NCI-H748 (cell line): Measurements from ENCODE around the gene PRSS27.

Experiments used
- DNase-seq: peaks from one replicate; lab custom pipeline; 2025; ENCODE audit not compliant: unreplicated experiment; lab: John Stamatoyannopoulos, UW

Gene PRSS27

DNA sequence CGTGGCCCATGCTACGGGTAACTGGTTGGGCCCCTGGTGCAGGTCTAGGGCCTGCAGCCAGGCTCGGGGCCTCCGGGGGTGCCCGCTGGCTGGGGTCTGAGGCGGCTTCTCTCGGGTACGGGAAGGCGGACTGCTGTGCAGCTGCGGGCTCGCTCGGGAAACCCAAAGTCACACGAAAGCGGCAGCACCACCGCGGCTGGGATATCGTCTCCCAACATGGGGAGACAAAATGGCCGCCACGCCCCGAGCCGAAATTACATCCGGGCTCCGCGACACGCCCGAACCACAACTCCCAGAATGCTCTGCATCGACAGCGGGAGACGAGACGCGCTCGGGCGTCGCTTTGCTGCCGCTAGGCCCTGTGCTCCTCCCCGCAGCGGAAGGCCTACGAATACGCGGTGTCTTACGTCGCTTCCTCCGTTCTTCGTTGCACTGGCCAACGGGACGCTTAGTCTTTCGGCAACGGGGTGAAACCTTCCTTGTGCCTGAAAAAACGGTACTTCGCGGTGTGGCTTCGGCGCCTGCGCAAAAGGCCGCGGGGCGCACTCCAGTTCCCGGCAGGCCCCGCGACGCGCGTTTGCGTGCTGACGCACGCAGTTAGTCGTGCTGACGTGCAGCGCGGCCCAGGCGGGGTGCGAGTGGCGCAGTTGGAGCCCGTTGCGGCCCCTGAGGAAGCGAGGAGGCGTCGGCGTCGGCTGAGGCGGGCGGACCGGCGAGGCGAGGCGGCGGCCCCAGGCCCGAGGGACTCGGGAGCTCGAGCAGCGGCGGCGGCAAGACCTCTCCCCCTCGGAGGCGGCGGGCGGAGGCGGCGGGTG lies 32.2 kb upstream of the PRSS27 start, which contains the start of gene SRRM2:
Gene SRRM2, plus strand, starts transcription at position 604 of the 815 bp plus-strand sequence. CDS start 3,727 bp downstream, outside the sequence.
- DNase-seq = peak; percentile 94

DNA sequence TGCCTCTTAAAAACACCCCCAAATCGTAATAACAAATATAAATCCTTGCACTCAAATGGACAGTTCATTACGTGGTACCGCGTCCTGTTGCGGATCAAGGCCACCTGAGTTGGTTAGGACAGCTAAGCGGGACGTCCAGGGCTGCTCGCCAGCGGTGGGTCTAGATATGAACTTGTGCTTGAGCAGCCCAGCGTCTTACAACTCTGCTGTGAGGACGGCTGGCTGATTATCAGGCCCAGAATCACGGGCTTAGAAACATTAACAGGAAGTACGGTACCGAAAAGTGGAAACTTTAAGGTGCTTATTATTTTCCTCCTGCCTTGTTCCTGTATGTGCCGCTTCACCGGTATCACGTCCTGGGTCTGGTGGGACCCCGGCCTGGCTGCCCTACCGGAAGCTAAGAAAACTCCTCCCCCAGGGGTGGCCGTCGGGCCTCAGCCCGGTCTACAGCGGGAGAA lies 31.6 kb upstream of the PRSS27 start:
- peak; percentile 85 for DNase-seq

DNA sequence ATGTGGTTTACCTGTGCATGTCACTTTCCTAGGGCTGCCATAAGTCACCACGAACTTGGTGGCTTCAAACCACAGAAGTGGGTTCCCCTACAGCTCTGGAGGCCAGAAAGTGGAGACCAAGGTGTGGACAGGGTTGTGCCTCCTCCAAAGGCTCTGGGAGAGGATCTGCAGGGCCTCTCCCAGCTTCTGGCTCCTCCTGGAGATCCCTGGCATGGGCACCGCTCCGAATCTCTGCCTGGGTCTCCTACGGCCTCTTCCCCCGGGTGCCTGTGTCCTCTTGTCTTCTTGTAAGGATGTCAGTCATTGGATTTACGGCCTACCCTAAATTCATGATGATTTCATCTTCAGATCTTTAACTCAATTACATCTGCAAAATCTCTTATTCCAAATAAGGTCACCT lies 29.9 kb upstream of the PRSS27 start:
- DNase-seq = no peak

DNA sequence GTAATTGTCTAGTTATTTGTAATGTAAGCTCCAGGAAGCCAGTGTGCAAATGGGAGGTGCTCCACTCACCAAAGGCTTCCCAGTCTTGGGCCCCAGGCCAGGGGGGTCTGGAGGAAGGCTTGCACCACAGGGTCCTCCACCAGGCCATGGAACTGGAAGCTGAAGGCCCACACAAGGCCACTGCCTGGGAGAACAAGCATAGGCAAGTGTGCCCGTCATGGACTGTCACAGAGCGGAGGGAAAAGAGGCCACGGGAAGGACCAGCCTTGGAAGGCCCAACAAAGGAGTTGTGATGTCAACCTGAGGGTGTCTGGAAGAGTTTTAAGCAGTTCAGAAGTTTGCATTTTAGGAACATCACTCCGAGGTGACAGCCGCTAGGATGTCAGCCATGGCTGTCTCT lies 29.5 kb upstream of the PRSS27 start:
- no peak for DNase-seq

DNA sequence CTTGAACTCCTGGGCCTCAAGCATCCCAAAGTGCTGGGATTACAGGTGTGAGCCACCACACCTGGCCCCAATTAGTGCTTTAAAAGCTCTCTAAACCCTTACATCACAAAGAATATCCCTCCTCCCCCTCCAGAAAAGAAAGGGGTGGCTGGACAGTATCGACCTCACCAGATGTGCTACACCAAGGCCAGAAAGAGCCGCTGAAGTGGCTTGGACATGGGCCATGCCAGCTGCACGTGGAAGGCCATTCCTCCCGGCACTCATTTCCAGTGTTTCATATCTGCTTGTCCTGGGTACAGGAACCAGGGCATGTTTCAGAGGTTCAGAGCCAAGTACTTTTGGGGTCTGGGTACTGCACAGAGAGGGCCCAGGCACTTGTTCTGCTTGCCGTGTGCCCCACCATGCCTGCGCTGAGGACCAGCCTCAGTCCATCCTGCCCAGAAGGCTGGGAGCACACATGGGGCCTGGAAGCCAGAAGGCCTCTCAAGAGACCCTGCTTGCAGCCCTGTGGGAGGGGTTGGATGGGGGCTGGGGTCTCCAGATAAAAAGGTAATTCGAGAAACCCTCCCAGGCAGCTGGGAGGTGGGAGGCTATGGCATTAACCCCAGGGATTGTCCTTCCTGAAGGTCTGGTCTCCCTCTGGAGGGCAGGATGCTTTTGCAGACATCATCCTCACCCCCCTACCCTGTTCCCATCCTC lies 28.9 kb upstream of the PRSS27 start:
- DNase-seq = no peak

DNA sequence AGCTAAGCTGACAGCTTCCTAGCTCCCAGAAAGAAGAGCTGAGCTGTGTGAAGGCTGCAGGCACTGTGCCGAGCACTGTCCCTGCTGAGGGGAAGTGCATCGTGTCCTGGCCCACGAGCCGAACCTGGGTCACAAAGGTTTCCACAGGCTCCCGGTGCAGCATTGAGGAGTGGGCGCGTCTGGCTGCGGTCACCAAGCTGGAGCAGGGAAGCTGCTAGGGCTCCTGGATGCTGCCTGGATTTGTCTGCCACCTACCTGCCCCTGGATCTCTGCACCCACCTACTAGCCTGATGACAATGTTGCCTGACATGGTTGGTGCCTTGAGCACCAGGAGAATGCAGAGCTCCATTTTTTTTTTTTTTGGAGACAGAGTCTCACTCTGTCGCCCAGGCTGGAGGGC lies 25.9 kb upstream of the PRSS27 start:
- DNase-seq = no peak

DNA sequence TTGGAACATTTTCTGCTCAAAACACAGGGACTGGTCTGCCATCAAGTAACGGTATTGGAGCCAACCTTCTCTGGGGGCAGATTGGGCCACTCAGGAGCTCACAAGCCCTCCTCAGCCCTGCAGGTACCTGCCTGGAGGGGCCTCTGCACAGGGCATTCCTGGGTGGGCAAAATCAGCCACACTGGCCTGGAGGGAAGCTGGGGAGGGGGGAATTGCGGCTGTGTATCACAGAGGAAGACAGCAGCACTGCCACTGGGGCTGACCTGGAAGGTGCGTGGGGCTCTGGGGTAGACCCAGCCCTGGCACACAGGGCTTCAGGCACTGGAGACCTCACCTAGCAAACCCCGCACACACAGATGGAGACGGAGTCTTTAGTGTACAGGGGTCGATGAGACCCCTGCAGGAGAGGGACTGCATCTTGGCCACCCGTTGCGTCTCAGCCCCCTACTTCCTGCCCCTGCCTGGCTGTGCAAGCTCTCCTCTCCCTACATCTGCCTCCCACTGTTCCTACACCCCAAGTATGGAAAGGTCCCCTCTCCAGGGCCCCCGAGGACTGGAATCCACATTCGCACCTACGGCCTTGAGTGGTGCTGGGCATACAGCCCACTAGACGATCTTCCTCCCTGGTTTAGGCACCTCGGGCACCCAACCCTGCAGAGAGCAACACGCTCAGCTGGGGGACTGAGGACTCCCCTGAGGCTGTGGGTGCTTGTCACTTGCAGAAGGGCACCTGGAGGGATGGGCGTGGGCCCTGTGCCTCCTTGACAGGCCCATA lies 25.3 kb upstream of the PRSS27 start:
- no peak for DNase-seq

DNA sequence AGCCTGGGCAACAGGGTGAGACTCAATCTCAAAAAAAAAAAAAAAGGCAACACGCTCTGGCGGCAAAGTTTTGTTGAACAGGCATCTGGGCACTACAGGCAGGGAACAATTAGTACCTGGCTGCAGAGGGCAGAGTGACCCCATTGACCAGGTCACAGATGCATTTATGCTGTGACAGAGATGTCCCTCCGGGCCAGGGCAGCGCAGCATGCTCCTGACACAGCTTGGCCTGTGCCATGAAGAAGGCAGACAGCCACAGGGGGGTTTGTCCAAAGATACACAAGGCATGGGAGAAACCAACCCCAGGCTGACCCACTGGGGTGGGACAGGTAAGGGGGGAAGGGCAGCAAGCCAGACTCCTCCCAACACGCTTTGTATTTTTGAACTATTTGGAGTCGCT lies 24.7 kb upstream of the PRSS27 start:
- no peak for DNase-seq

DNA sequence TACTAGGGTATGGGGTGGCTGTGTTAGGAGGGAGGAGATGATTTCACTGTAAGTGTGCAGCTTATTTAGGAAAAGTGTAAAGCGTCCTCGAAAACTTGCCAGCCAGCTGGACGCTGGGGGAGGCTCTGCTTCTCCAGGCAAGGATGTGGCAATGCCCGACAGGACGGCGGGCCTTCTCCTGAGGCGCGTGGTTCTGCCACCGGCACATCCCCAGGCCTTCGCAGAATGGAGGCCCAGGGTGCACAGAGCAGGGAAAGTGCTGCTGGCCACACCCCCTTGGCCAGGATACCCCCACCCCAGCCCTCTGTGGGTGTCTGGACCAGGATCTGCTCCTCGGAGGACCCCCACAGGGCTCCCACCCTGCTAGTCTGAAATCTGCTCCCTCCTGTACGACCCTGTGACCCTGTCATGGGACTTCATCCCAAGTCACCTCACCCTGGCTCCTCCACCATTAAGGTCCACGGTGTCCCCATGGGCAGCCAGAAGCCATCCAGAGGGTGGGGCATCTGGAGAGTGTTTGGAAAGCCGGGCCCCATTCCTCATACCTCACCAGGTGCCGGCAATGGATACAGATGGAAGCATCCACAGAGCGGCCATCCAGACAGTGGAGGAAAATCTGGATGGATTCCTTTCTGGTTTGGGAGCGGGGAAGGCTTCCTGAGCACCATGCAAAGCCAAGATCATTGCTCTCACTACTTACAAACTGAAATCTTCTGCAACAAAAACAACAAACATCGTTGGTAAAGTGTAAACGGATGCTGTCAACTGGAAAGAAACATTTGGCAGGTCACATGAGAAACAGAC lies 23.2 kb upstream of the PRSS27 start:
- DNase-seq = no peak

DNA sequence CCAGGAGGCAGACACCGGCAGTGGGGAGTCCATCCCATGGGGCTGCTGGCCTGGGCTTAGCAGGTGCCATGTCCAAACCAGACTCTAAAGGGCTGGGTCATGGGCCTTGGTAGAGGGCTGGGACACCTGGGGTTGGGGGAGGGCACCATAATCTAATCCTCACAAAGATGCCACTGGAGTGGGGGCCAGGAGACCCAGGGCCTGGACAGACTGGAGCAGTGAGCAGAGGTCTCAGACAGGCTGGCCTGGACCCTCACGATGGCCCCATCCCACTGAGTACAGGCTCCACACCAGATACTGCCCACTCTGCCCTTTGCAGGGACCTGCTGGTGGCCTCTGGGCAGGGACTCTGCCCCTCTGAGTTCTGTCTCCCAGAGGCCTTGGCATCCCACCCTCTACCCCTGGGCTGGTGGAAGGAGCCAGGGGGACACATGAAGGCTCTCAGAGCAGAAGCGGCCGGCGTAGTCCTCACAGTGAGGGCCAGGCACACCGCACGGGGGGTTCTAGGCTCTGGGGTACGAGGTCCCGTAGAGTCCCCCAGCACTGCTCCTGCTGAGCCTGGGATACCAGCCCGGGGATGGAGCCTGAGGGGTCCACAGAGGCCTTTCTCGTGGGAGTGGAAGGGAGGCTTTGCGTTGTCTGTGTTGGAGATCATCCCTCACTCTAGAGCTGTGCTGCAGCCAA lies 22.4 kb upstream of the PRSS27 start:
- DNase-seq = no peak

DNA sequence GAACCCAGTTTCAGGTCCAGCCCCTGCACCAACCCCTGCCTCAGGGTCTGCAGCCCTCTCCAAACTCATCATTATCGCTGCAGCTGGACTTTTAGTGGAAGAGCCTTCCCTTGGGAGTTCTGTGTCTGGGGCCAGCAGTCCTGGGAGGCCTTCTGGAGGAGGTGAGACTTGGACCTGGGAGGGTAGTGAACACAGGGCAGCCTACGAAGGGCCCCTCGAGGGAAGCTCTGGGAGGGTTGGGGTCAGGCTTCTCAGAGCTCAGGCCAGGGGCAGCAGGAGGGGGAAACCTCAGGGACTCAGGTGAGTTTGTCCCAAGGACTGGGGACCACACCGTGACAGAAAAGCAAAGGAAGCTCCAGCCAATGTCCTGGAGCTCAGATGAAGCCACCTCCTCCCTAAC lies 21.1 kb upstream of the PRSS27 start:
- no peak for DNase-seq

DNA sequence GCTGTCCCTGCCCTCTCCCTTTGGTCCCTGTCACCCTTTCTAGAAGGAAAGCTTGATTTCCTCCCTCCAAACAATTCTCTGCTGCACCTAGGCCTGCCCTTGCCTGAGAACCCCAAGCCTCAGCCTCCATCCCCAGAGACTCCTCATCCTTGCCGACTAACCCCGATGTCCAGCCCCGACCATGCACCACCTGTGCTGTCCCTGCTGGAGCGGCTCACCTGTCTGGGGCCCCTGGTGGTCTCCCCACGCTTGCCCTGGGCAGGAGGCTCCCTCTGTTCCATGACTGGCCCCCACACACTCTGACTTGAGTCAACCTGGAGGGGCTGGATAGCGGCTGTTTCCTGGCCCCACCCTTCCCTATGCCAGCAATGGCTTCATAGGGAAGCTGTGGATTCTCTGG lies 20.5 kb upstream of the PRSS27 start:
- DNase-seq = no peak

DNA sequence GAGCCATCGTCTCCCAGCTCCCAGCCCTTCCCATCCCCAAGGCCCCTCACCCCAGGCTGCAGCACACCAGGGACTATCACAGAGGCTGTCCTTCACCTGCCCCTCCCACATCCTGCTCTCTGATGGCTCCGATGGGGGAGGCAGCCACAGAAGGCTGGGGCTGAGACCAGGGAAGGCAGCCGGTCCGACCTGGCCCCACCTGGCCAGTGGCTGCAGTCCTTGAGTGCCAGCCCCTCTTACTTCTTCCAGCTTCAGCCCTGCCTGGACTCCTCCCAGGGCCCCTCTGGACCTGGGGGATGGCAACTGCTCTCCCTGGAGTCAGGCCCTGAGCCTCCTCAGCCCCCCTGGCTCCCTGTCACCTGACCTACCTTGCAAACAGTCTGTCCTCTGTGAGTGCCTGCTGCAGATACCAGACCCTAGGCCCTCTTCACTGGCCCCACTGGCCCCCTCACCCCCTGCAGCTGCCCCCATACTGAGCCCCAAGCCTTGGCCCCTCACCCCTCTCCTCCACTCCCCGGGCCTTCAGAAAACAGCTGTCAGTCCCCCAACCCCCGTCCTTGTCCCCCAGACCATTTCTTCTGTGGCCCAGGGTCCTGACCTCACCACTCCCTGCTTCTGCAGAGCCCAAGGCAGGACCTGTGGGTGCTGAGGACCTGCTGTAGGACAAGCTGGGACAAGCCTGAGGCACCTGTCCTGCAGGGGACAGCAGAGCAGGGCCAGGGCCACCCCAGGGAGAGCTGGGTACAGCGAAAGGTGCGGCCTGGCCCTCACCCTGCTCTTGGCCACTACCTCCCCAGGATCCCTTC lies 19.8 kb upstream of the PRSS27 start:
- DNase-seq = no peak

DNA sequence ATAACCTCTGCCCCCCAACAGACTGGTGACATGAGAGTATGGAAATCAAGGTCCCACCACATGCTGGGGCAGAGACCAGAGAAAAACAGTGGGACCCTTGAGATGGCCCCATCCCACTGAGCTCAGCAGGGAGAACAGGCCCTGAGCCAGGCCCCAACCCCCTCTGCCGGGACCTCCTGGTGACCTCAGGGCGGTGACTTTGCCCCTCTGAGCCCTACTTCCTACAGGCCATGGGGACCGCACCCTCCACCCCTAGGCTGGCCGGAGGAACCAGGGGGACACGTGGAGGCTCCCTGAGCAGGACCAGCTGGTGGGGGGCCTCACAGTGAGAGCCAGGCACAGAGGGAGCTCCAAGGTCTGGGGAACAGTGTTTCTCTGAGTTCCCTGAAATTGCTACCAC lies 18.6 kb upstream of the PRSS27 start:
- no peak for DNase-seq

DNA sequence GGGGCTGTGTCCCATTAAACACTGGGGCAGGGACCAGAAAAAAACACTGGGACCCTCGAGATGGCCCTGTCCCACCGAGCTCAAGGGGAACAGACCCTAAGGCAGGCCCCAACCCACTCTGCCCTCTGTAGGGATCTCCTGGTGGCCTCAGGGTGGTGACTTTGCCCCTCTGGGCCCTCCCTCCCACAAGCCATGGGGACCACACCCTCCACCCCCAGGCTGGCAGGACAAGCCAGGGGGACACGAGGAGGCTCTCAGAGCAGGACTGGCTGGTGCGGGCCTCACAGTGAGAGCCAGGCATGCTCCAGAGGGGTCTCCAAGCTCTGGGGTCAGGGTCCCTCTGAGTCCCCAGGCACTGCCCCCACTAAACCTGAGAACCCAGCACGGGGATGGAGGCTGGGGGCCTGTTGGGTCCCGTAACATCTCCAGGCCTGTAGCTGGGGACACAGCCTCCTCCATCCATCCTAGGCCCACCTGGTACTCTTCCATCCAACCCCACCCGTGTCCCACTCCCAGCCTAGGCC lies 17.9 kb upstream of the PRSS27 start:
- DNase-seq = no peak

DNA sequence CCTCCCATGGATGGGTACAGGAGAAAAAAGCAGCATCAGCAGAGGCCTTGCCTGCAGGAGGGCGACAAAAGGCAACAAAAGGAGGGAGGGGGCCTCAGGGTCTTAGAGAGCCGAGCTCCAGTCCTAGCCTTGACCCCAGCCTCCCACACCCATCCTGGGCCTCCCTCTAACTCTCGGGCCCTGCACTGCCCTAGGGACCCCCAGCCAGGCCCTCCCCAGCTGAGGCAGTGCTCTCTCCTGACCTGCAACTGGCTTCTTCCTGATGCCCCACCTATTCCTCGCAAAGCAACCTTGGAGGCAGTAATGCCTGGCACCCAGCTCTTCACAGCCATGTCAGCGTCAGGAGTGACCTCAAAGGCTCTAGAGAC lies 17.2 kb upstream of the PRSS27 start:
- DNase-seq = no peak

DNA sequence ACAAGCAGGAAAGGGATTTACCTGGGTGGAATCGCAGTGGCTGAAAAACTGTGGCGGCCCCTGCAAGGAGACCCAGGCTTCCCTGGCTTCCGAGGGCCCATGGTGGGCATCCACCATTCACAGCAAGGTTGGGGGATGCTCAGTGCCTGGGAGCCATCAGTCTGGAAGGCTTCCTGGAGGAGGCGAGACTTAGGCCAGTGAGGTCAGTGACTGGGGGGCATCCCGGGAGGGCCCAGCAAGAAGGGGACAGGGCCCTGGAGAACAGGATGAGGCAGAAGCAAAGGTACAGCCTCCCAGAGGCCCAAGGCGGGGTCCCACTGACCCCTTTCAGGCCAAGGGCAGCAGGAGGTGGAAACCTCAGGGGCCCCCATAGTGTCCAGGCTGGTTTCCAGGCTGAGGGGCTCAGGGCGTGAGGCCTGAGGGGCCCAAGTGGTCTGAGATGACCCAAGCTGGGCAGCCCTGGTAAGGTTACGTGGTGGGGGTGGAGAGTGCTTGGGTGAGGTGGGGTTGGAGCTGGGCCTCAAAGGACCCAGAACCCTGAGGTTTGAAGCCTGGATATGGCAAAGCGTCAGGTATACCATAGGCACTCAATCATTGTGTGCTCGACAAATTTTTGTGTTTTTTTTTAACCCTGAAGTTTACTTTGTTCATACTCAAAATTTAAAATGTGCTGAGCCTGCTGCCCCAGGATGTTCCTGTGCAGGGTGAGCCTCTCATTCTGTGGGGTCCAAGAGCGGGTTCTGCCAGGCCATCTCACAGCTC lies 16.6 kb upstream of the PRSS27 start:
- no peak for DNase-seq

DNA sequence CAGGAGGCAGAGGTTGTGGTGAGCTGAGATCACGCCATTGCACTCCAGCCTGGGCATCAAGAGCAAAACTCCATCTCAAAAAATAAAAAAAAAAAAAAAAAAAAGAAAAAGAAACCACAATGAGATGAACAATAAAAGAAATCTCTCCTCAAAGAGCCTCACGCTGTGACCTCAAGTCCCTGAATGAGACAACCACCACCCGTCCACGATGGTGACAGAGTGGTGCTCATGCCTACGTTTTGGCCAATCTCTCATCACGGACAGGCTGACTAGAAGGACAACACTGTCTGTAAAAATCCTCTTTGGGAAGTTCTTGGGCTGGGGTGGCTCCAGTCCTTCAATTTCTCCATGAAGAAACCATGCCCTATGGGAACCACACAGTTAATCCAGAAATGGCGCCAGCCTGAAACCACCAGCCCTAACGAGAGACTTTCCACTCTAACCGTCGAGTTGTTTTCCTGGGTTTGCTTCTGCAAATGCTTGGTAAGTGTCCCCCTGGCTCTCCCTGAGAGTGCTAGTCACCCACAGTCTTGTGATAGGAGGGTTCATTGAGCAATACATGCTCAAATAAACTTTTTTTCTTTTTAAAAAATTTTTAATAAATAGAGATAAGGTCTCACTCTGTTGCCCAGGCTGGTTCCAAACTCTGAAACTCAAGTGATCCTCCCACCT lies 15.0 kb upstream of the PRSS27 start:
- DNase-seq = no peak
